Activated CD4-positive, alpha-beta memory T cell treated with anti-CD3 and anti-CD28 coated beads for 36 hours (primary cell): ENCODE results near the gene EFL1. TPM values are rescaled to one million over a fixed set of nuclear protein-coding genes. Genes with fewer than 3 reads are reported as not detected.

Source experiments
- CTCF ChIA-PET: fragments of 350-600 bp; sonication (Branson Sonifier 250); formaldehyde crosslinking; loops from one replicate; lab custom pipeline; 2021; ENCODE audit warnings: antibody characterized with exemption, inconsistent platforms; lab: Charles Lee
- POLR2A ChIA-PET: fragments of 350-600 bp; sonication (Branson Sonifier 250); formaldehyde crosslinking; loops from one replicate; lab custom pipeline; 2021; ENCODE audit warnings: antibody characterized with exemption; lab: Charles Lee
- DNase-seq: peaks from one replicate; pipeline ENCODE4 v3.0.0-alpha.2; 2020
- H3K27ac Mint-ChIP-seq: one replicate; pipeline ENCODE4 v1.8.0; 2021; ENCODE audit warnings: mixed read lengths
- H3K27me3 Mint-ChIP-seq: one replicate; pipeline ENCODE4 v1.8.0; 2021; ENCODE audit warnings: mixed read lengths
- H3K36me3 Mint-ChIP-seq: one replicate; pipeline ENCODE4 v1.8.0; 2021; ENCODE audit warnings: mixed read lengths
- H3K4me1 Mint-ChIP-seq: one replicate; pipeline ENCODE4 v1.8.0; 2021; ENCODE audit warnings: low read depth, mixed read lengths
- H3K4me3 Mint-ChIP-seq: one replicate; pipeline ENCODE4 v1.8.0; 2021; ENCODE audit warnings: mild to moderate bottlenecking, mixed read lengths
- H3K9me3 Mint-ChIP-seq: one replicate; pipeline ENCODE4 v1.8.0; 2021; ENCODE audit warnings: mixed read lengths
- intact Hi-C: fragments of 100-400 bp; cut with micrococcal nuclease; formaldehyde crosslinking; loops from one replicate; pipeline ENCODE4 v1.15.1; 2023
- total RNA-seq, 2 experiments: library from RNA; stranded (reverse); gene quantifications; one replicate each; pipeline ENCODE4 v1.2.3, GENCODE V29; 2021

The EFL1 gene
- total RNA-seq, 2 experiments from 2014 or later, result 27.7 to 28.1 TPM

- intact Hi-C loops, result no loop called here
- POLR2A ChIA-PET, result no interaction called here
- H3K27ac Mint-ChIP-seq, result no peak overlapping the region
- CTCF ChIA-PET, result no interaction called here
- peaks cover 4% of the 10 kb centered on the region for H3K4me1 Mint-ChIP-seq
- no peaks in the 10 kb centered on the region for H3K9me3 Mint-ChIP-seq
- no peak for DNase-seq
- no peaks in the 10 kb centered on the region for H3K27me3 Mint-ChIP-seq
- H3K4me3 Mint-ChIP-seq, result no peak overlapping the region
- H3K36me3 Mint-ChIP-seq, result peaks cover 10% of the 10 kb centered on the region
Measured at GRCh38 chr15:82173108-82173507, 89.4 kb downstream of the EFL1 start.

- H3K4me3 Mint-ChIP-seq, result no peak overlapping the region
- peaks cover 4% of the 10 kb centered on the region for H3K4me1 Mint-ChIP-seq
- POLR2A ChIA-PET, result no interaction called here
- H3K27me3 Mint-ChIP-seq, result no peaks in the 10 kb centered on the region
- H3K9me3 Mint-ChIP-seq, result no peaks in the 10 kb centered on the region
- DNase-seq, result no peak
- CTCF ChIA-PET, result no interaction called here
- H3K27ac Mint-ChIP-seq, result no peak overlapping the region
- intact Hi-C loops, result no loop called here
- peaks cover 10% of the 10 kb centered on the region for H3K36me3 Mint-ChIP-seq
Measured at GRCh38 chr15:82172506-82172905, 90.0 kb downstream of the EFL1 start.

- Mint-ChIP-seq H3K27ac (no peak overlapping the region), H3K9me3 (no peaks in the 10 kb centered on the region), H3K36me3 (peaks cover 14% of the 10 kb centered on the region), H3K27me3 (no peaks in the 10 kb centered on the region), H3K4me3 (no peak overlapping the region), H3K4me1 (peaks cover 7% of the 10 kb centered on the region)
- ChIA-PET POLR2A (no interaction called here), CTCF (no interaction called here)
- intact Hi-C loops, result no loop called here
- DNase-seq, result no peak
Measured at GRCh38 chr15:82168757-82169156, 93.8 kb downstream of the EFL1 start.

- DNase-seq, result no peak
- Mint-ChIP-seq H3K9me3 (no peaks in the 10 kb centered on the region), H3K4me3 (no peak overlapping the region), H3K4me1 (peaks cover 7% of the 10 kb centered on the region), H3K36me3 (peaks cover 14% of the 10 kb centered on the region), H3K27me3 (no peaks in the 10 kb centered on the region), H3K27ac (no peak overlapping the region)
- ChIA-PET POLR2A (no interaction called here), CTCF (no interaction called here)
- intact Hi-C loops, result no loop called here
Measured at GRCh38 chr15:82168296-82168695, 94.2 kb downstream of the EFL1 start.

GRCh38 chr15:82165948-82166376 is 96.6 kb downstream of the EFL1 start:
- Mint-ChIP-seq H3K27ac (no peak overlapping the region), H3K4me1 (peaks cover 7% of the 10 kb centered on the region), H3K4me3 (no peak overlapping the region), H3K27me3 (no peaks in the 10 kb centered on the region), H3K36me3 (peaks cover 27% of the 10 kb centered on the region), H3K9me3 (no peaks in the 10 kb centered on the region)
- intact Hi-C loops, result no loop called here
- no peak for DNase-seq
- CTCF ChIA-PET, result interaction anchor here (0.5 kb wide), 1 partner anchor 15 kb away, joined by 4 read pairs; no protein-coding TSS in a partner anchor
- POLR2A ChIA-PET, result no interaction called here

GRCh38 chr15:82159922-82160321 is 102.6 kb downstream of the EFL1 start:
- intact Hi-C loops, result no loop called here
- Mint-ChIP-seq H3K9me3 (no peaks in the 10 kb centered on the region), H3K36me3 (peaks cover 23% of the 10 kb centered on the region), H3K4me1 (no peaks in the 10 kb centered on the region), H3K27me3 (no peaks in the 10 kb centered on the region), H3K27ac (no peak overlapping the region), H3K4me3 (no peak overlapping the region)
- CTCF ChIA-PET, result interaction anchor here (1.4 kb wide), 1 partner anchor 51 kb away, joined by 3 read pairs; no protein-coding TSS in a partner anchor
- no peak for DNase-seq
- POLR2A ChIA-PET, result no interaction called here

- ChIA-PET POLR2A (no interaction called here), CTCF (interaction anchor here (1.6 to 2.0 kb wide), 2 partner anchors 39 to 50 kb away, joined by 3 to 5 read pairs; no protein-coding TSS in a partner anchor)
- intact Hi-C loops, result no loop called here
- Mint-ChIP-seq H3K4me3 (no peak overlapping the region), H3K27me3 (no peaks in the 10 kb centered on the region), H3K9me3 (no peaks in the 10 kb centered on the region), H3K27ac (no peak overlapping the region), H3K36me3 (peaks cover 20% of the 10 kb centered on the region), H3K4me1 (no peaks in the 10 kb centered on the region)
- DNase-seq, result no peak
Measured at GRCh38 chr15:82158811-82159210, 103.7 kb downstream of the EFL1 start.

- POLR2A ChIA-PET, result no interaction called here
- no peaks in the 10 kb centered on the region for H3K4me1 Mint-ChIP-seq
- no peak for DNase-seq
- CTCF ChIA-PET, result no interaction called here
- intact Hi-C loops, result no loop called here
- no peaks in the 10 kb centered on the region for H3K27me3 Mint-ChIP-seq
- H3K4me3 Mint-ChIP-seq, result no peak overlapping the region
- H3K9me3 Mint-ChIP-seq, result no peaks in the 10 kb centered on the region
- H3K27ac Mint-ChIP-seq, result no peak overlapping the region
- peaks cover 28% of the 10 kb centered on the region for H3K36me3 Mint-ChIP-seq
Measured at GRCh38 chr15:82150645-82151044, 111.9 kb downstream of the EFL1 start.

- no peak overlapping the region for H3K4me3 Mint-ChIP-seq
- no peaks in the 10 kb centered on the region for H3K9me3 Mint-ChIP-seq
- ChIA-PET POLR2A (no interaction called here), CTCF (no interaction called here)
- H3K27me3 Mint-ChIP-seq, result no peaks in the 10 kb centered on the region
- H3K27ac Mint-ChIP-seq, result no peak overlapping the region
- no peaks in the 10 kb centered on the region for H3K4me1 Mint-ChIP-seq
- DNase-seq, result no peak
- intact Hi-C loops, result no loop called here
- H3K36me3 Mint-ChIP-seq, result peaks cover 23% of the 10 kb centered on the region
Measured at GRCh38 chr15:82146990-82147461, 115.5 kb downstream of the EFL1 start.

- no peak overlapping the region for H3K4me3 Mint-ChIP-seq
- intact Hi-C loops, result no loop called here
- peaks cover 19% of the 10 kb centered on the region for H3K36me3 Mint-ChIP-seq
- no peaks in the 10 kb centered on the region for H3K9me3 Mint-ChIP-seq
- CTCF ChIA-PET, result no interaction called here
- H3K27ac Mint-ChIP-seq, result no peak overlapping the region
- POLR2A ChIA-PET, result no interaction called here
- DNase-seq, result no peak
- H3K4me1 Mint-ChIP-seq, result no peaks in the 10 kb centered on the region
- no peaks in the 10 kb centered on the region for H3K27me3 Mint-ChIP-seq
Measured at GRCh38 chr15:82146576-82146975, 116.0 kb downstream of the EFL1 start.

GRCh38 chr15:82143390-82144385 is 118.8 kb downstream of the EFL1 start:
- POLR2A ChIA-PET, result no interaction called here

GRCh38 chr15:82140886-82141285 is 121.6 kb downstream of the EFL1 start:
- no peak overlapping the region for H3K27ac Mint-ChIP-seq
- intact Hi-C loops, result no loop called here

More at GRCh38 chr15:82143390-82144385, 118.8 kb downstream of the EFL1 start:
- no peaks in the 10 kb centered on the region for H3K27me3 Mint-ChIP-seq
- H3K36me3 Mint-ChIP-seq, result peaks cover 4% of the 10 kb centered on the region
- H3K4me3 Mint-ChIP-seq, result no peak overlapping the region
- intact Hi-C loops, result no loop called here
- DNase-seq, result no peak
- CTCF ChIA-PET, result interaction anchor here (0.7 to 1.1 kb wide), 2 partner anchors 13 to 1350 kb away, joined by 3 read pairs; no protein-coding TSS in a partner anchor
- H3K4me1 Mint-ChIP-seq, result no peaks in the 10 kb centered on the region
- H3K9me3 Mint-ChIP-seq, result no peaks in the 10 kb centered on the region
- no peak overlapping the region for H3K27ac Mint-ChIP-seq

More at GRCh38 chr15:82140886-82141285, 121.6 kb downstream of the EFL1 start:
- ChIA-PET CTCF (interaction anchor here (0.6 to 2.3 kb wide), 4 partner anchors 11 to 32 kb away, joined by 3 to 12 read pairs (median 6); no protein-coding TSS in a partner anchor), POLR2A (no interaction called here)
- Mint-ChIP-seq H3K27me3 (no peaks in the 10 kb centered on the region), H3K36me3 (peaks cover 22% of the 10 kb centered on the region), H3K9me3 (no peaks in the 10 kb centered on the region), H3K4me3 (no peak overlapping the region), H3K4me1 (no peaks in the 10 kb centered on the region)
- DNase-seq, result no peak
